ENCODE results near the gene CDC20.
A peak's percentile ranks its signal among the peaks of the same experiment; 100 is the strongest.

CDC20 gene

DNA sequence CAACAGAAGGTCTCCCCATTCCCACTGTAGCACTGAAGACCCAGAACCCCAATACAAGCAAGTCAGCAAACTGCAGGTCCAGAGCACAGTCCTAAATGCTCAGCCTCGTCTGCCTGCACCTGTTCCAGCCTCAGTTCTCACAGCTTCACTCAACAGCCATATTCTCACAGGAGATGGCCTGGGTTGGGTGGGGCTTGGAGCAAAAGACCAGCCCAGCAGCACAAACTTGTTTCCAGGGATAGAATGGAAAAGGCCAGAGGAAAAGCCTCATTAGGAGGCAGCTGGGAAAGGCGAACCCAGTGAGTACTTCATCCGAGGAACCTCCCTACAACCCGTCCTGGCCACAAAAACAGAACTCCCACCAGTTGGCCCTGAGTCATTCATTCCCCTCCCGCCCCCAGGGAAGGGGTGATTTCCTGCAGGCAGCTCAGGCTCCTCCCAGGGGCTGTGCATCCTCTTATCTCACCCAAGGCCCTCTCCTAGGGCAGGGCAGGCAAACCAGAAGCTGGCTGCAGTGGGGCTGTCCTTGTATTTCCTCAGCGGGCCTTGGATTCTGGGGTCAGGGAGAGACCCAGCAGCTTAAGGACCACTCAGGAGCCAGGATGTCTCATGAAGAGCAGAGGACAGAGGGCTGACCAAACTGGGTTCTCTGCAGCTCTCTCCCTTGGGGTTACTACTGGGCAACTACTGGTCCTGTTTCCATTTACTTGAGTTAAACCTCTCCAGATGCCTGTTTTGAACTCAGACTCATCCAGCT is 28.6 kb upstream of the CDC20 start:
- DNase-seq, result no peak

GRCh38 chr1:43331688-43332087 is 27.1 kb upstream of the CDC20 start:
- no peak for DNase-seq

GRCh38 chr1:43334453-43335205 is 24.2 kb upstream of the CDC20 start:
- DNase-seq, result no peak

DNA sequence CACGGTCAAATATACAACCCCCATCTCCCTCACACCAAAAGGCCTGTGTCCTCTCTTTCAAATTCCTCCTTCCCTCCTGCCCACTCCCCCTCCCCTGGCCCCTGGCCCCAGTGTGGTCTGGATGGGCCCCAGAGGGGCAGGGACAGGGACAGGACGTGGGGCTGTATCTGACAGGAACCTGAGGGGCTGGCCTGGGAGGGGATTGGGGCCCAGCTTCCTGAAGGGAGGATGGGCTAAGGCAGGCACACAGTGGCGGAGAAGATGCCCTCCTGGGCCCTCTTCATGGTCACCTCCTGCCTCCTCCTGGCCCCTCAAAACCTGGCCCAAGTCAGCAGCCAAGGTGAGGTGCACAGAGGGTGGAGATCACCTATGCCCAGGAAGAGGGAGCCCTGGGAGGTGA is 21.2 kb upstream of the CDC20 start, which contains the start of gene MPL:
Gene MPL (plus strand): TSS at position 231 of the 400 bp plus-strand sequence. CDS start 31 bp downstream, at position 262.
- DNase-seq, result no peak

DNA sequence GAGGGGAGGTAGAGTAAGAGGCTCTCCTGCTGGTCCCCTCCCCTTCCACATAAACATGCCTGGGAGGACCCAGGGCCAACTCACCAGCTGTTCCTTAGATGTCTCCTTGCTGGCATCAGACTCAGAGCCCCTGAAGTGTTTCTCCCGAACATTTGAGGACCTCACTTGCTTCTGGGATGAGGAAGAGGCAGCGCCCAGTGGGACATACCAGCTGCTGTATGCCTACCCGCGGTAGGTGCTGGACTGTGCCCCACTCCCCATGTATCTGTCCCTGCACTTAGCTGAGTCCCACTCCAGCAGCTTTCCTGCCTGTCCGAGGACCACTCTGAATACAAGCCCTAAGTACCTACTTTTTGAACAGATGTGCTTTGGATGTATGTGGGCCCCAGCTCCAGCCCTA is 20.8 kb upstream of the CDC20 start:
- DNase-seq, result no peak

- no peak for DNase-seq
Observed at GRCh38 chr1:43339584-43340232, 19.1 kb upstream of the CDC20 start.

- no peak for DNase-seq
Observed at GRCh38 chr1:43340559-43340958, 18.2 kb upstream of the CDC20 start.

GRCh38 chr1:43344267-43344850 is 14.4 kb upstream of the CDC20 start:
- no peak for DNase-seq

GRCh38 chr1:43345120-43345519 is 13.7 kb upstream of the CDC20 start:
- DNase-seq, result no peak

GRCh38 chr1:43346636-43347035 is 12.1 kb upstream of the CDC20 start:
- DNase-seq, result no peak

DNA sequence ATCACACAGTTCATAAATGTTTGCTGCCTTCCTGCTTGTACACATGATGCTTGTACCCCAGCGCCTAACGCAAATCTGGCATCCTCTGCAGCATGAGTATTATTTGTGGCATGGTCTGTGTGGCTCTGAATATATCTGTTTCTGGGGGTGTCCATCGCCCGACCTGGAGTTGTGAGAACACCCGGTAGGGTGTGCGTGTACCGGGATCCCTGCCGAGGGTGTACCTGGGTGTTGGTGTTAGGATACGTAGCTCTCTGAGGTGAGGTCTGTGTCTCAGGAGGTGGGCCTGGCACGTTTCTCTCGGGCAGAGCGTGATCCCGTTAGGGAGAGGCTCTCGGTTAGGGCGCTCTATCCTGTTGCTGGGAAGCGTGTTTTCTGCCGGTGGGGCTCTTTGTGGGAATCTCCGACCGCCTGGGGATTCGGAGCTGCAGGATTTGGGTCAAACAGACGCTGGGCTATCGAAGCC is 10.4 kb upstream of the CDC20 start:
- DNase-seq, result peak; percentile 84

- peak; percentile 94 for DNase-seq
Observed at GRCh38 chr1:43348809-43349593, 9.8 kb upstream of the CDC20 start.

- DNase-seq, result no peak
Observed at GRCh38 chr1:43349594-43350306, 9.0 kb upstream of the CDC20 start.

DNA sequence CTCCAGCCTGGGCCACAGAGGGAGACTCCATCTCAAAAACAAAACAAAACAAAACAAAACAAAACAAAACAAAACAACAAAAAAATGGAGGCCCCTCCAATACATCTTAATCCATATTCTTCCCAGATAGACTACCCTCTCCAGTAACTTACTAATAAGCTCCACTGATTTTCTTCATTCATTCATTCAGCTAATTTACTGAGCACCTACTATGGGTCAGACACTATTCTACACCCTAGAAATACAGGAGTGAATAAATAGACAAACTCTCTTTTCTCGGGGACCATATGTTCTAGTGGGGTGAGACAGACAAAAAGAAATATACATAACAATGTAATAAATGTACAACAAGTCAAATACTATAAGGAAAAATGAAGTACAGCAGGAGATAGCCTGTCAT is 7.8 kb upstream of the CDC20 start:
- DNase-seq, result no peak

DNA sequence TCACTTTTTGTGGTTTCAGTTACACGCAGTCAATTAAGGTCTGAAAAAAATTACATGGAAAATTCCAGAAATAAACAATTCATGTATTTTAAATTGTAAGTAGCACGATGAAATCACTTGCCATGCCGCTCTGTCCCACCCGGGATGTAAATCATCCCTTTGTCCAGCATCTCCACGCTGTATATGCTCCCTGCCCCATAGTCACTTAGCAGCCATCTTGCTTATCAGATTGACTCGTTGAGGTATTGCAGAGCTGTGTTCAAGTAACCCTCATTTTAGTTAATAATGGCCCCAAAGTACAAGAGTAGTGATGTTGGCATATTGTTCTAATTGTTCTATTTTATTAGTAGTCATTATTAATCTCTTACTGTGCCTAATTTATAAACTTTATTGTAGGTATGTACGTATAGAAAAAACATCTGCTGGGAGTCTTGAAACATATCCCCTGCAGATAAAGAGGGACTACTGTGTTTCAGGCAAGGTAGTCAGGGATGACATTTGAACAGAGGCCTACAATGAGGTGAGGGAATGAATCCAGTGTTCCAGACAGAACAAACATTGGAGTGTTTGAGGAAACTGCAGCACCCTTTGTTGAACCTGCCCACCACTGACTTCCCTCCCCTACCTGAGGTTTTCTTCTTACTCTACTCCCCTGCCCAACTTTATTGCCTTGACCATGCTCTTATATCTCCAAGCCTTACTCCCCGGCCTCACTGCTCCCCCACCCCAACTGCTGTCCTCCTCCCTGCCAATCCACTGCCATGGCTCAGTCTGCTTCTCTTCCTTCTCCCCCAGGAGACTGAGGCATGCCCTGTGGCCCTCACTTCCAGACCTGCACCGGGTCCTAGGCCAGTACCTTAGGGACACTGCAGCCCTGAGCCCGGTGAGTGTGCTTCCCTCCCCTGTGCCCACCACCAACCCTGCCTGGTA is 7.1 kb upstream of the CDC20 start:
- no peak for DNase-seq

DNA sequence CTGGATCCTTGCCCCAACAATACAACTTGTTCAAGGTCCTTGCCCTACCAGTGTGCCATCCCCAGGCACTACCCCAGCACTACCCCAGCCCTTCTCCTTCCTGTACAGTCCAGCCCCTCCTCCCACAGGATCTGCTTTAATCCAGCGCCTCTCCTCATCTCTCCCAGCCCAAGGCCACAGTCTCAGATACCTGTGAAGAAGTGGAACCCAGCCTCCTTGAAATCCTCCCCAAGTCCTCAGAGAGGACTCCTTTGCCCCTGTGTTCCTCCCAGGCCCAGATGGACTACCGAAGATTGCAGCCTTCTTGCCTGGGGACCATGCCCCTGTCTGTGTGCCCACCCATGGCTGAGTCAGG is 6.5 kb upstream of the CDC20 start:
- no peak for DNase-seq

- DNase-seq, result no peak
Observed at GRCh38 chr1:43352881-43353280, 5.9 kb upstream of the CDC20 start.

- DNase-seq, result no peak
Observed at GRCh38 chr1:43354471-43354870, 4.3 kb upstream of the CDC20 start.

GRCh38 chr1:43354936-43355335 is 3.8 kb upstream of the CDC20 start:
- no peak for DNase-seq

DNA sequence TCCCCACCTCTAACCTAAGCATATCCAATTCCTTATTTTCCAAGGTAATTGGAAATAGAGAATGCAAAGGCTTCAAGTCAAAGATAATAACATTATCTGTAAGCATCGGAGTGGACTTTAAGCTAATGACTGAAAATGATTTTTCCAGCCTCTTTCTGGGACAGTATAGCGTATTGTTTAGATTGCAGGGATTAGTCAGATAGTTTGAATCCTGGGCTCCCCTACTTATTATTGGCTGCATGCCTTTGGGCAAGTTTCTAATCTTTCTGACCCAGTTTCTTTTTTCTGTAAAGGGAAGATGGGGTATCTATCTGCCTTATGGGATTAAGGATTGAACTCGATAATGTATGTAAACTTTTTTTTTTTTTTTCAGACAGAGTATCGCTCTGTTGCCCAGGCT is 1.5 kb upstream of the CDC20 start:
- no peak for DNase-seq

Data from COR-L47 (cell line).